GM19467 (cell line): ENCODE results near the gene MYOZ1.
"Not testable (repeated sequence)": the region's sequence is repeated elsewhere in the genome, so short reads cannot be mapped to it uniquely, and the experiment has no call there.

ENCODE experiments used
- ATAC-seq: cut with Tn5 transposase; IDR thresholded peaks from one replicate; pipeline ENCODE4 v1.9.1; 2021; ENCODE audit warnings: mild to moderate bottlenecking, moderate library complexity; ENCODE audit not compliant: unreplicated experiment

MYOZ1 gene

DNA sequence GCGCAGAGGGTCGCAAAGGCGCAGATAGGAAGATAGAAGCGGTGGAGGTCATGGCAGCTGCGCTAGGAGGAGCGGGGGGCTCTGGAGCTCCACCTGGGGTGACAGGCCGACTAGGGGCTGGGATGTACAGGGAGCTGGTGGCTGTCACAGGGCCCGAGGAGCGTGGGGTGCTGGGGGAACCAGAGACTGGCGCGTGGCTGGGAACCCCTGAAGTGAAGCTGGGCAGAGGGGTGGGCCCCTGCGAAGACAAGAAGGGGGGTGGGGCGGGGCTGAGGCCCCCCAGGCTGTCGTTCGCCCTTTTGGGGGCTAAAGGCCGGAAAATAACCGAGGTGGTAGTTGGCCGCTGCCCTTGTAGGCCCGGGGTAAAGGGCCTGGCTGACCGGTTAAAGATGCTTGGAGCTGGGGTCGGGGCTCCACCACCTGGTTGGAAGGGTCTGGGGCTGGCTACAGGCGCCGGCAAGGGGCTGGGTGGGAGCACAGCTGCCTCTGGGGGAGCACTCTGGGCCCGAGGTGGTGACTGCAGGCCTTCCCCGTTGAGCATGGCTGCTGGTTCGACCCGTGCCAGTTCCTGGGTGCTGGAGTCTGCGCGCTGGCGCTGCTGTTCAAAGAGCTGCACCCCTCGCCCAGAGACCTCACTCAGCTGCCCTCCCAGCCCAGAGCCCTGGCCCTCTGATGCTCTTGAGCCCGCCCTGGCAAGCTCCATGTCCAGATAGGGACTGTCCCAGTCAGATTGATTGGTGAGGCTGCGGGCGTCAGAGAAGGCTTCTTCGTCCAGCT lies 6.8 kb upstream of the MYOZ1 start:
- ATAC-seq = no peak

DNA sequence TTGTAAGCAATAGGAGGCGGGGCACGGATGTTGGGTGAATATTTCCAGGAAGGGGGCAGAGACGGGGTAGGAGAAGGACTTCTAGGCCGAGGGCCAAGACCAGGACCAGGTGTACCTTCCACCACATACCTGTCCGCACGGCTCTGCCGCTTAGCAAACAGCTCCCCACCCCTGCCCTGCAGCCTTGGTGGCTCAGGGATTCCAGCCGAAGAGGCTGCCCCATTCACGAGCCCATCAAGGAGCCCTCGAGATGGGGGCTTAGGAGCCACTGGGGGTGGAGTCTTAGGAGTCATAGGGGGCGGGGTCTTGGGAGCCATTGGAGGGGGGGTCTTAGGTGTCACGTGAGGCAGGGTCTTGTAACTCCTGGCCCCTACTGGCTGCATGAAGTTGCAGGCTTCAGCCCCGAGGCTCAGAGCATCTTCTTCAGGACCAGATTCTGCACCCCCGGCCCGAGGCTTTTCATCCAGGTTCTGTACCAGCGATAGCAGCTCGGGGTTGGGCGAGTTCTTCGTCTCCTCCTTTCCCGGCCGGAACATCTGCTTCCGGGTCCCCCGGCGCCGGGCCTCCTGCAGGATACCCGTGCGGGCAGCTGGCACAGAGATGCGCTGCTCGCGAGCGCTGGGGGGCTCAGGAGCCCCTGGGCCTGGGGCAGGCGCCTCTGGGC lies 6.1 kb upstream of the MYOZ1 start:
- ATAC-seq = no peak

DNA sequence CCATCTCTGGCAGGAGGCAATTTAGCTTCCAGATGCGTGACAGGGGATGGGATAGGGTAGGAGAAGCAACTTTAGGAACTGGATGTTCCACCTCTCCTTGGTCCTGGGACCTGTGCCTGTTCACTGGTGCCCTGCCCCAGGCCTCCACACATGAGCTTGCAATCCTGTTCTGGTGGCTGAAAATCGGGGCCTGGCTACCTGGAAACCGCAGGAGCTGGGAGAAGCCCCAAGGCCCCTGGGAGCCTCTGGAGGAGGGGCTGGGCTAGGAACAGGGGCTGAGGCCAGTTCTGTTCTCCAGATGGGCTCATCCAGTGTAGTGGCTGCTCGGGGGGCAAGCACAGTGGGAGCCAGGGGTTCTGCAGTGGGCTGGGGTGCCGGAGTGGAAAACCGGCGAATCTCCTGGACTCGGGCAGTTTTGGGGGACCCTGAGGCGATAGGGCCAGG lies 5.3 kb upstream of the MYOZ1 start:
- ATAC-seq = no peak

DNA sequence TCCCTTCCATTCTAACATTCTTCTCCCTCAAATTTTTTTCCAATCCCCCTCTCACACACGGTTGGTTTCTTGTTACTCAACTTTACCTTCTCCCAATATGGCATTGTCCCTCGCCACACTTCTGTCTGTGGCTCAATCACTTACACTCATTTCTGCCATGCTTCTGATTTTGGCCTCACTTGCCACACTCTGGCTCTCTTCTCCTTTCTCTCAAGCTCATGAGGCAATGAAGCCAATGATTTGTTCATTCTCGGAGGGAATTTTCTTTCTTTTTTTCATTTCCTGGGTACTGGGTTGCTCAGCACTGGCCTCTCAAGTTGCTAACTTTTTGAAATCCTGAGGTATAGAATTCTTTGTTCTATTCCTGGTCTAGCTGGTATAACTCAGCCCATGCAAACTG lies 4.0 kb upstream of the MYOZ1 start:
- no peak for ATAC-seq

DNA sequence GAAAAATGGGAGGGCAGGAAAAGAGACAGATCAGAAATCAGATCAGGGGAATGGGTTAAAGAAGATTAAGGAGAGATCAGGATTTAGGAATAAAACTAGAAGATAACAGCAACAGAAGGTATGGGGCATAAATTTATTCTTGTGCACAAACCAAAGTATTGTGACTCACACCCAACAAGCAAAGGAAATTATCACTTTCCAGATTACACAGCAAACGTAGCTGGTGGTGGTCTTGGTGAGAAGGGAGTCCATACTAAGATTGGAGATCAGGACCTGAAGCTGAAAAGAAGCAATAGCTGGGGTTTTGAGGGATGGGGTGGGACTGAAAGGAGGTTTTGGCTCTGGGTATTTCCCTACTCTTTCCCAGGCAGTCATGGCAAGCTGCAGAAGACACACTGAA lies 3.5 kb upstream of the MYOZ1 start:
- ATAC-seq = no peak

DNA sequence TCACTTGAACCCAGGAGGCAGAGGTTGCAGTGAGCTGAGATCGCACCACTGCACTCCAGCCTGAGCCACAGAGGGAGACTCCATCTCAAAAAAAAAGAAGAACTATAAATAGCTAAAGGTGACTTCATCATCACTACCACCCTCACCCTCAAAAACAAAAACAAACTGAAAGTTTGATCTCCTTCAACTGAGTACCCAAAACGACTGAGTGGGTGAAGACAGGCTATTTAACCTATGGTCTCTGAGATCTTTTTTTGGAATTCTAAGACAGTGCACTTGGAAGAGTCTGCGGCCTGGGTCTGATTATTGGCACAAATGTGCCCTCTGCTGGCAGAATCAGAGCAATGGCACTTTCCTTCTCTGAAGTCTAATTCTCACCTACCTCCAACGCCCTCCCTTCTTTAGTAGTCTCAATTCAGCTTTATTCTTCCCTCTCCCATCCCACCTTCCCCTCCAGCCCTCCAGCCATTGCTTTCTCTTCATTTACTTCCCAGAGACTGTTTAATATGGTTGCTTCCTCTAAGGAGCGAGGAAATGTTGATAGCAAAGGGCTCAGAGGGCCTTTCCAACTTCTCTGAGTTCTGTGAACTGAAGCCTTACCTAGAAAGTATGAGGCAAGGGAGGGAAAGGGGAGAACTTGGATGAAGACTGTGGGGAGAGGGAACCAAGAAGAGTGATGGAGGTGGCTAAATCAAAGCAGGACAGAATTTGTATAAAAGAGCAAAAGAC lies 2.9 kb upstream of the MYOZ1 start:
- no peak for ATAC-seq

DNA sequence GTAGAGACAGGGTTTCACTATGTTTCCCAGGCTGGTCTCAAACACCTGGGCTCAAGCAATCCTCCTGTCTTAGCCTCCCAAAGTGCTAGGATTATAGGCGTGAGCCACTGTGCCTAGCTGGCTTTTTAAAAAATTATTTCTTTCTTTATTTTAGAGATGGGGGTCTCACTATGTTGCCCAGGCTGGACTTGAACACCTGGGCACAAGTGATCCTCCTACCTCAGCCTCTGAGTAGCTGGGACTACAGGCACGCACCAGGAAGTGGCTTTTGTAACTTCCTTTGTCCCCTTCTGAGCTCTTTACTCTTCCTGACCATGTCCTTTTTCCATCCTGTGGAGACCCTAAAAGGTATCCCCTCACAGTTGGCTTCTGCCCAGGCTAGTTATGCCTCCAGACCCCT lies 2.1 kb upstream of the MYOZ1 start:
- ATAC-seq = no peak

DNA sequence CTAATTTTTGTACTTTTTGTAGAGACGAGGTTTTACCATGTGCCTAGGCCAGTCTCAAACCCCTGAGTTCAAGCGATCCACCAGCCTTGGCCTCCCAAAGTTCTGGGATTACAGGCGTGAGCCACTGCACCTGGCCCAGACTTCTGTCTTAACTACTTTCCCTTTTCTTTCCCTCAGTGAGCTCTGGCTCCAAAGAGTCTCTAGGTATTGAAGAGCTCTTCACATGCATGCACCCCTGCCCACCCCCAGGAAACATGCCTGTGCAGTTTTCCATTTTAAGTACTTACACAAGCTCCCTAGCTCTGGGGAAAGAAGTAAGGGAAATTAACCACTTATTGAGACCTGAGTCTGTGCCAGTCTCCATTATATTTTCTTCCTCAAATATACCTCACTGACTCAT lies 2.0 kb downstream of the MYOZ1 start:
- no peak for ATAC-seq

DNA sequence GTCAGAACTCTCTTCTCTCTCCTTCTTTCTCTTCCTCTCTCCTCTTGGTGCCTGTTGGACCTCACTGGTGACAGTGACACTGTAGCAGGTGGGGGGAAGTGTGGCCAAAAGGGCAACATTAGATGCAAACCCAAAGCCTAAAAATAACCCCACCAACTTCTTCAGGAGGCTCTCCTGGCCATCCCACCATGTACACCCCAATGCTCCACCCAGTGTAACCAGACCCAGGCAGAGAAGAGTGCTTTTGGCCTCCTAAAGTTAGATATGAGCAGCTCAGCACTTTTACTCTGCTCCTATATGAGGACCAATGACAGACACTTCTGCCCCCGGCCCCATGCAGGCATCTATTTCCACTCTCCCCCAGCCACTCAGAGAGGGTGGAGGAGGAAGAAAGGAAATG lies 5.5 kb downstream of the MYOZ1 start:
- ATAC-seq = no peak

DNA sequence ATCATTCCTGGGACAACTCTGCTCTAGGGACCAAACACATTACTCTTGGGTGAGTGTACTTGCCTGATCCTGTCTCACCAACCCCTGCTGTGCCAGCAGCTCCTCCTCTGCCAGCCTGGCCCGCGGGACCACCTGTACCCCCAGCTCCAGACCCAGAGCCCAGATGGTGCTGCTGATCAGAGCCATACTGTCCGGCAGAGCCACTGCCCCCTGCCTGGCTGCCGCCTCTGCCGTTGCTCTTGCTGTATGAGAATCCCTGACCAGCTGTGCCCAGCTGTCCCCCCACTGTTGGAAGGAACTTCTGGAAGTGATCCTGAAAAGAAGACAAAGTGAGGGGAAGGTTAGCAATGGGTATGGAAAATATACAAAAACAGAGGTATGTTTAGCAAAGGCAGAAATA lies 6.9 kb downstream of the MYOZ1 start:
- no peak for ATAC-seq

DNA sequence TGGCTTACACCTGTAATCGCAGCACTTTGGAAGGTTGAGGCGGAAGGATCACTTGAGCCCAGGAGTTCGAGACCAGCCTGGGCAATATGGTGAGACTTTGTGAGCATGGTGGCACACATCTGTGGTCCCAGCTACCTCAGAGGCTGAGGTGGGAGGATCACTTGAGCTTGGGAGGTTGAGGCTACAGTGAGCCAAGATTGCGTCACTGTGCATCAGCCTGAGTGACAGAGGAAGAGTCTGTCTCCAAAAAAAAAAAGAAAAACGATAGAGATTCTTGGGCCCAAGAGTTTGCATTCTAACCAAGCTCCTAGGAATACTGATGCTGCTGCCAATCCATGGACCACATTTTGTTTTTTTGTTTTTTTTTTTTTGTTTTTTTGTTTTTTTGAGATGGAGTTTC lies 12.1 kb downstream of the MYOZ1 start:
- ATAC-seq = no peak

DNA sequence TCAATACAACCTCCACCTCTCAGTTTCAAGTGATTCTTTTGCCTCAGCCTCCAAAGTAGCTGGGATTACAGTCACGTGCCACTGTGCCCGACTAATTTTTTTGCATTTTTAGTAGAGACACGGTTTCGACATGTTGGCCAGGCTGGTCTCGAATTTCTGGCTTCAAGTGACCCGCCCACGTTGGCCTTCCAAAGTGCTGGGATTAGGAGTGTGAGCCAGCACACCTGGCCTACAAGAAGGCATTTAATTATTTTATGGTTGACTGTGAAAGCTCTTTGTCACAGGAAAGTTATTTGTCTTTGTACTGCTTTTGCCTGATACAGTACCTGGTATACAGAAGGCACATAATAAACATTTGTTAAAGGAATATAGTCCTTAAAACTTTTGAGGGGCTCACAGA lies 12.9 kb downstream of the MYOZ1 start:
- ATAC-seq = no peak

DNA sequence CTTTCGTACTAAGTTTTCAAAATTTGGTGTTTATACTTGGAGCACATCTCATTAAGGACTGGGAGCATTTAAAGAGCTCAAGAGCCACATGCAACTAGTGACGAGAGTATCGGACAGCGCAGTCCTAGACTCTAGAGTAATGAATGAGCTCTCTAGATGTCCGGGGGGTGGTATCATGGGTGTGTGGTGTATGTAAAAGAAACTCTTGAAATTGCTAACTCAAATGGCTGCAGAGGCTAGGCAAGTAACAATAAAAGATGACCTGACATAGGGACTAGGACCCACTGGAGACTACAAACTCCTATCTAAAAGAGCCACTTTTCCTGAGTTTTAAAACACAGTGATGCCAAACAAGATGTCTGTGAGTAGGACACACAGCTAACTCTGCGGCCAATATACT lies 14.0 kb downstream of the MYOZ1 start:
- ATAC-seq = no peak

DNA sequence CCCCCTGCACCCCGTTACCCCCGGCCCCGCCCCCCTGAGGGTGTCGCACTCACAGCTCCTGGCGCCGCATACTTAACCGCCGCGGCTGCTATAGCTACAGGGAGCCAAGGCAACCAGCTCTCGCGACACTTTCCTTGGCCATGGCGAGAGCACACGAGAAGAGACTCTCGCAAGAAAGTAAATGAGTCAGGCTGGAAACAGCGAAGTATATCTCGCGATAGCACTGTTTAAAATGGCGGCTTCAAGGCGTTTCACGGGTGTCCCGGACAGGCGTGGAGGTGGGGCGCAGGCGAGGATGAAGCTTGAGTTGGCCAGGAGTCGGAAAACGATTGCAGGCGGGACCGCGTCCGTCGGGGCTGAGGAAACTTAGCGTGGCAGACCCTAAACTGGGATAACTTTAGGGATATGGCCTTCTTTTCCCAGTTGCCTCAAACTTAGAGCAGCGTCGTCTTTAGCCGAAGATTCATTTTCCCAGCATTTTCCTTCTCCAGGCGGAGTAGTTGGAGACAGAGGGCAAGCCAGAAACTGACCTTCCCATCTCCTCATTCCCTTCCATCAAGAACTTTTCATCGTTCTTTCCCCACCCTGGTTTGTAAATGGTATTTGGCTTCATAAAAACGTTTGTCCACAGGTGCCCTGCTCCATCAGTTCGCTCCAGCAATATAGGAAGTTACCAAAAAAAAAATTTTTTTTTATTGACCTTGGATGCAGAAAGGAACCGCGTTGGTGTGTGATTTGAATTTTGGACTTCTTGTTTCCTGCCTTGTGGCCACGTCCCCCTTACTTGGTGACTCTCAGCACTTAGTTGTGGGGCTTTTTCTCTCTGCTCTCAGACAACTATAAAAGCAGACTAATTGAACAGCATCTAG lies 15.2 kb downstream of the MYOZ1 start:
- peak; percentile 98 for ATAC-seq

DNA sequence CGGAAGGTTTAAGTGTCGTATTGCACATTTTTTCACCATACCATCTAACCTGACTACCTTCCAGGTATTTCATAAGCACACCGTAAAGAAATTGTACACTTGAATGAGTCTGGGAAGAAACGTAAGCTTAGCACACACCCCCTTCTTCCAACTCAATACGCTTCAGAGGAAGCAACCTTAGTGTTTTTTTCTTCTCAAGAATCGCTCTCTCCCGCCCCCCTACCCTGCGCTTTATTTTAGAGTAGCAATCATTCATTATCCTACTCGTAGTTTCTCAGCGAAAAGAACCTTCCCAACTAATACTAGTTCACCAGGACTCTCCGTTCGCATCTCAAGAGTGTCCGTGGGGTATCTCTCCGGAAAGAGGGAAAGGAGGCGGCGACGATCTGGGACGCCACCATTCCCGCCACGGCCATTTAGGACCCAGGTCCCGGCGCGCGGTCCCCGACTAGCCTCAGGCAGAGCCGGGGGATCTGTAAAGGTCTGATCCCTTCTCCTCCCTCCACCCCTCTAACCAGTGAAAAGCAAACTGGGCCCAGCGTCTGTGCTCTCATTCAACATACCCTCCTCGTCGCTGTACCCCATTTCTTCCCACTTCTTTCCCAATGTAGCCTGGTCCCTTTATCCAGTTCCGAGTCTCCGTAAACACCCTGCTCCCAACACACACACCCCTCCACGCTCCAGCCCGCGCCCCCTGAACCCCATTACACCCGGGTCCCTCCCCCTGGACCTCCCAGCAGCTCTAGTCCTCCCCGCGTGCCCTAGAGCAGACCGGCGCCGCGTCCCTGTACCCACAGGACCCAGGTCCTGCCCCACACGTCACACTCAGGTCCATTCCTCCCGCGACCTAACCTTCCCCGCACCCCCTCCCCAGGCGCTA lies 16.0 kb downstream of the MYOZ1 start:
- peak; percentile 25 for ATAC-seq

DNA sequence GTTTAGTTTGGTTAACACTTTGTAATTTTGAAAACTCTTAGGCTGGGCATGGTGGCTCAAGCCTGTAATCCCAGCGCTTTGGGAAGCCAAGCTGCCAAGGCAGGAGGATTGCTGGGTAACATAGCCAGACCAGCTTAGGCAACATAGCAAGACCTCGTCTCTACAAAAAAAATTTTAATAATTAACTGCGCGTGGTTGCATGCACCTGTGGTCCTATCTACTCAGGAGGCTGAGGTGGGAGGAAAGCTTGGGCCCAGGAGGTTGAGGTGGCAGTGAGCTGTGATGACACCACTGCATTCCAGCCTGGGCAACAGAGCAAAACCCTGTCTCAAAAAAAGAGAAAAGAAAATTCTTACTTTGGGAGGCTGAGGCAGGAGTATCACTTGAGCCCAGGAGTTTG lies 18.2 kb downstream of the MYOZ1 start:
- no peak for ATAC-seq

DNA sequence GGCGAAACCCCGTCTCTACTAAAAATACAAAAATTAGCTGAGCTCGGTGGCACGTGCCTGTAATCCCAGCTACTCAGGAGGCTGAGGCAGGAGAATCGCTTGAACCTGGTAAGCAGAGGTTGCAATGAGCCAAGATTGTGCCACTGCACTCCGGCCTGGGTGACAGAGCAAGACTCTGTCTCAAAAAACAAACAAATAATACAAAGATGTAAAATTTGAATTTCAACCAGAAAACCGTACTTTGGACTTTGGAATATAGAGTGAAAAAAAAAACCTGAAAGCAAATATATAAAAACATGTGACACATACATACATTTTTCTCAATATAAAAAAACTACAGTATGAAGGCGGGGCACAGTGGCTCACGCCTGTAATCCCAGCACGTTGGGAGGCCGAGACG lies 20.3 kb downstream of the MYOZ1 start:
- ATAC-seq = not testable (repeated sequence)

DNA sequence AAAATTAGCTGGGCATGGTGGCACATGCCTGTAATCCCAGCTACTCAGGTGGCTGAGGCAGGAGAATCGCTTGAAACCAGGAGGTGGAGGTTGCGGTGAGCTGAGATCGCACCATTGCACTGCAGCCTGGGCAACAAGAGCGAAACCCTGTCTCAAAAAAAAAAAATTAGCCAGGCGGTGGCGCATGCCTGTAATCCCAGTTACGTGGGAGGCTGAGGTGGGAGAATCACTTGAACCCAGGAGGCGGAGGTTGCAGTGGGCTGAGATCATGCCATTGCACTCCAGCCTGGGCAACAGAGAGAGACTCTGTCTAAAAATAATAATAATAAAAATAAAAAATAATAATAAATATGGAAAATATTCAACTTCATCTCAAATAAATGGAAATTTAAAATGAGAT lies 24.1 kb downstream of the MYOZ1 start:
- ATAC-seq = not testable (repeated sequence)

DNA sequence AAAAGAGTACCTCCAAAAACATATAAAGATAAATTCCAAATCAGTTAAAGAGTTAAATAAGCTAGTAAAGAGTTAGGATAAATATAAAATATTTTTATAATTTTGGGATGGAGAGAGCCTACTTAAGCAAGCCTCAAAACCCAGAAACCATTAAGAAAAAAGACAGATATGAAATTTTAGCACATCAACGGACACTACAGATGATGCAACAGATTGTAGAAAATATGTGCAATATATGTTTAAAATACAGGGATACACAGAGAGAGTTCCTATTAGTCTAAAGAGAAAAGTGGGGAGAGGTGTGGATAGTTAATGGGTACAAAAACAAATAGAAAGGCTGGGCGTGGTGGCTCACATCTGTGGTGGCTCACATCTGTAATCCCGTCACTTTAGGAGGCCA lies 26.6 kb downstream of the MYOZ1 start:
- ATAC-seq = no peak

DNA sequence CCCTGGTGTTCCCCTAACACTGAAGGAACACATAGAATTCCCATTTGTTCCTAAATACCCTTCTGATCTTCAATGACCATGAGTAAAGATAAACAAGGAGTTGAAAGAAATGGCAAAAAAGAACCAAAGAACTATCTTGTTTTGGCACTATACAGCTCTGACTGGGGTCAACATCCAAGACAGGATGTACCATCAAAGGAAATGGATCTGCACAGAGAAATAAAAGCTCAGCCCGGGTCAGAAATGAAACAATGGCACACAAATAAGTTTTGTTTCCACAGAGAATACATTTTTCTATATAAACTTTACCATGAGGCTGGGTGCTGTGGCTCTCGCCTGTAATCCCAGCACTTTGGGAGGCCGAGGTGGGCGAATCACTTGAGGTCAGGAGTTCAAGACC lies 32.2 kb downstream of the MYOZ1 start:
- ATAC-seq = no peak
